AG08395 (cell line): Measurements from ENCODE around the gene CHRNB2.
A peak's percentile ranks its signal among the peaks of the same experiment; 100 is the strongest.
"Not testable (repeated sequence)": the region's sequence is repeated elsewhere in the genome, so short reads cannot be mapped to it uniquely, and the experiment has no call there.

Experiments used
- DNase-seq: peaks from one replicate; pipeline ENCODE4 v3.0.0; 2012; ENCODE audit warnings: mixed read lengths, low spot score

Gene CHRNB2, protein sequence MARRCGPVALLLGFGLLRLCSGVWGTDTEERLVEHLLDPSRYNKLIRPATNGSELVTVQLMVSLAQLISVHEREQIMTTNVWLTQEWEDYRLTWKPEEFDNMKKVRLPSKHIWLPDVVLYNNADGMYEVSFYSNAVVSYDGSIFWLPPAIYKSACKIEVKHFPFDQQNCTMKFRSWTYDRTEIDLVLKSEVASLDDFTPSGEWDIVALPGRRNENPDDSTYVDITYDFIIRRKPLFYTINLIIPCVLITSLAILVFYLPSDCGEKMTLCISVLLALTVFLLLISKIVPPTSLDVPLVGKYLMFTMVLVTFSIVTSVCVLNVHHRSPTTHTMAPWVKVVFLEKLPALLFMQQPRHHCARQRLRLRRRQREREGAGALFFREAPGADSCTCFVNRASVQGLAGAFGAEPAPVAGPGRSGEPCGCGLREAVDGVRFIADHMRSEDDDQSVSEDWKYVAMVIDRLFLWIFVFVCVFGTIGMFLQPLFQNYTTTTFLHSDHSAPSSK

DNA sequence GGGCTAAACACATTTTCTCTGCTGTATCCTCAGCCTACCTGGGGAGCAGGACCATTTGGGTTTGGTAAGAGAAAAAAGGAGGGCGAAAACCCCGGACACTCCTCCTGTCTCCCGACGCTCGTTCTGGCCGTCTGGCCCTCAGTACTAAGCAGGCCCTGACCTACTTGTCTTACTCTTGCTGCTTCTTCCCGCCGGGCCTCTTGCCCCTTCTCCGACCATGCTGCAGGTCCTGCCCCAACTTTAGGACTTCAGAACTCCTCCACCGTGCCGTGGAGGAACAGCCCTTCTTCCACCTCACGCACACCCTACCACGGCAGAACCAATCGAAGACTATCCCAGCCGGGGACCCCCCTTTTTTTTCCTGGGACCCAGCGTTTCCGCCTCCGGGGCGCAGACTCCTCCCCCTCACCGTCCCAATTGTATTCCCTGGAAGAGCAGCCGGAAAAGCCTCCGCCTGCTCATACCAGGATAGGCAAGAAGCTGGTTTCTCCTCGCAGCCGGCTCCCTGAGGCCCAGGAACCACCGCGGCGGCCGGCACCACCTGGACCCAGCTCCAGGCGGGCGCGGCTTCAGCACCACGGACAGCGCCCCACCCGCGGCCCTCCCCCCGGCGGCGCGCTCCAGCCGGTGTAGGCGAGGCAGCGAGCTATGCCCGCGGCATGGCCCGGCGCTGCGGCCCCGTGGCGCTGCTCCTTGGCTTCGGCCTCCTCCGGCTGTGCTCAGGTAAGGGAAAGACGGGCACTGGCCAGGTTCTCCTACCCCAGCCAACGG, at the start of gene CHRNB2:
TSS of gene CHRNB2 (plus strand) at position 393 of the 771 bp plus-strand sequence. CDS start at position 660, 267 bp downstream.
- DNase-seq = peak; percentile 86

GRCh38 chr1:154519591-154519991, 48.0 kb upstream of the CHRNB2 start:
- no peak for DNase-seq

DNA sequence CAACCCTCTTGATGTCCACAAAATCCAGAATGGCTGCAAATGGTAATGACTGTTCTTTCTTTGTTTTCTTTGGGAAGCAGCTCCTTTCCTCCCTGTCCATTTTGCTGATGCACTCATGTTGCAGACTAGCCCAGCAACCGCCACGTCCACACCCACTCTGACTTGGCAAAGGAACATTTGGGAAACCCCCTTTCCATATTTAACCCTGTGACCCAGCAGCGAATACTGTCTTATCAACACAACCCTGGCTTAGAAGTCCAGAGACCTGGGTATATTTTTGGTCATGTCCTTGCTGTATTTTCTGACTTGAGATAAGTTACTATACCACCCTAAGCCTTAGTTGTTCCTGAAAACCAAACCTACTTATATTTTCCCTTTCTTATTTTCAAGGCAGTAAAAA, 47.2 kb upstream of the CHRNB2 start:
- no peak for DNase-seq

DNA sequence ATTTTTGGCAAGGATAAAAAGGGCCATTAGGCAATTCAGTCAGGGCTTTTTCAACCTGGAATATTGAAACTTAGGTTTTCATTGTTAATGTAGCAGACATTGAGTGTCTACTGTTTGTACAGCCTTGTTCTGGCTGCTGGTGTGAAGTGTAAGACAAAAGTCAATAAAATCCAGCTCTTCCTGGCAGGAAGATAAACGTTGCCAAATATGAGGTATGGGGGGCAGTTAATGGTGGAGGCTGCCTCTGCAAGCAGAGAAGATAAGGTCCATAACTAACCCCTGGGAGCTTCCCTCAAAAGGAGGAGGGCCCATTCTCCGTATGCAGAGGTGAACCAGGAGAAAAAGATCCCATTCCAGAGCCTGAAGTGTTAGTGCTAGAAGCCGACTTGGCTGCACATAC, 45.9 kb upstream of the CHRNB2 start:
- DNase-seq = no peak

GRCh38 chr1:154524881-154525280, 42.7 kb upstream of the CHRNB2 start:
- no peak for DNase-seq

- no peak for DNase-seq
These were observed 40.4 kb upstream of the CHRNB2 start for GRCh38 chr1:154527192-154527591.

GRCh38 chr1:154529308-154529707, 38.3 kb upstream of the CHRNB2 start:
- DNase-seq = no peak

- DNase-seq = not testable (repeated sequence)
These were observed 35.6 kb upstream of the CHRNB2 start for GRCh38 chr1:154531950-154532349.

DNA sequence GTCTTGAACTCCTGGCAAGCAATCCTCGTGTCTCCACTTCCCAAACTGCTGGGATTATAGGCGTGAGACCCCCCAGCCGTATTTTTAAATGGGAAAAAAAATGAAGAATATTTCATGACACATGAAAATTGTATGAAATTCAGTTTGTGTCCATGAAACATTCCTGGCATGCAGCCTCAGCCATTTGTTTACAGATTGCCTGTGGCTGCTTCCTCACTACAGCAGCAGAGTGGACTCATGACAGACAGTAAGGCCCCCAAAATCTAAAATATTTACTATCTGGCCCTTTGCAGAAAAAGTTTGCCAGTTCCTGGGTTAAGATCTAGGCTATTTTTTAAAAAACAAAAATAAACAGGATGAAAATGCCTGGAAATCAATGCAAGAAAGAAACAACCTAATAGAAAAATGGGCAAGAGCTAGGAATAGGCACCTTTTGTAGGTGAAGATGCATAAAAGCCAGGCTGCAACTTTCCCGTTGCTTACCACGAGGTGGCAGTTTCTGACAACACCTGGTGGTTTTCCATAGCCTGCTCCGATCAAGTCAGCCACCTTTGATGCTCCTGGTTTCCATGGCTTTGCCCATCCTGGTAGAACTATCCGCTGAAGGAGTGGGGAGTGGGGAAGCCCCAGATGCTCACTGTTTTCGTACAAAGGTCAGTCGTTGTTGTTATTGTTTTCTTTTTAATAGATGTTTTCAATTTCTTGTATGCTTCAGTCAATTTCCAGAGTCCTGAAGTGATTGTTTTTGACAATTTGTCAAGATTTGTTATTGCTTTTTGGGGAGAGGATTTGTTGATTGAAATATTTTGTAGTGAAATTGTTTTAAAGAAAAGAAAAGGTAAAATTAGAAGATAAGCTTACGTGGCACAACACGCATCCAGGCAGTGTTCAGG, 33.4 kb upstream of the CHRNB2 start:
- no peak for DNase-seq

- peak; percentile 42 for DNase-seq
These were observed 31.0 kb upstream of the CHRNB2 start for GRCh38 chr1:154536570-154536969.

GRCh38 chr1:154539486-154540483, 27.8 kb upstream of the CHRNB2 start:
- DNase-seq = no peak

GRCh38 chr1:154541231-154541630, 26.3 kb upstream of the CHRNB2 start:
- DNase-seq = no peak

- DNase-seq = peak; percentile 86
These were observed 21.1 kb upstream of the CHRNB2 start for GRCh38 chr1:154546264-154547063.

DNA sequence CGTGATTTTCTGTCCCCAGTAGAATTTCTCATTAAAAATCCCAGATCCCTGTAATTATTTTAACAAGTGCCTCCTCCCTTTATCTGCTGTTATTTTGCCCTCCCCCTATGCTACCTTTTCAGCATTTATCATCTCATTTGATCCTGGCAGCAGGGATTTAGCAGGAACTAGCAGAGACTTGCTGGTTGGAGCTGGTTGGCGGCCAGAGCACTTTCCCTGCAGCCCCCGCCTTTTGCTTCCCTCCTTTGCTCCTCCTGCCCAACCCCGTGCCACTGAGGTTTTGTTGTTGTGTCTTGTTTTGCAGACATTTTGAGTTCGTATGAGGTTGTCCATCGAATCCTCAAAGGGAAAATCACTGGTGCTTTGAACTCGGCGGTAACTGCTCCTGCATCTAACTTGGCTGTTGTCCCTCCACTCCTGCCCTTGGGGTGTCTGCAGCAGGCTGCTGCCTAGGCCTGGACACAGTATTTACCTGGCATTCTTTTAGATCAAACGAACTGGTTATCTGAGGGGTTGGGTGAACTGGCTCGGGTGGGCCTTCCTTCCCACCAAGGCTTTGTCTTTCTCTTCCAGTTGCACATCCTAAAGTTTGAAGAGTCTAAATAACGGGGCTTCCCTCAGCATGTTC, 20.4 kb upstream of the CHRNB2 start:
- DNase-seq = no peak

GRCh38 chr1:154548028-154548427, 19.6 kb upstream of the CHRNB2 start:
- DNase-seq = no peak

- no peak for DNase-seq
These were observed 18.3 kb upstream of the CHRNB2 start for GRCh38 chr1:154549202-154549770.

- DNase-seq = no peak
These were observed 17.5 kb upstream of the CHRNB2 start for GRCh38 chr1:154550070-154550469.

DNA sequence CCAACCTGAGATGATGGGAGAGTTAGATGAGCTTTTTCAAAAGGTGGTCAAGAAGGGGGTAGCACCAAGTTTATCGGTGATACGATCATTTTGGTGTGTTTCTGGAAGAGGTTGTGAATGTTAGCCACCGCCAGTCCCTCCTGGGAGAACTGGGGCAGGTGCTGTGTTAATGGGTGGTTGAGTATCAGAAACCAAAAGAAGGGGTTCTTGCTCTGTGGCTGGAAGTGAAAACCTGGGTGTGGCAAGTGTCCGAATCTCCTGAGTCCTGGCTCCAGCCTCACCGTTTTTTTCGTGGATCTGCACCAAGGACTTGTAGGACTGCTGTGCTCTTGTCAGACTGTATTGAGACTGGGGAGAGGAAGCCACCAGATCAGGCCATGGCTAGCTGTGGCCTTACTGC, 16.9 kb upstream of the CHRNB2 start:
- no peak for DNase-seq

- no peak for DNase-seq
These were observed 16.1 kb upstream of the CHRNB2 start for GRCh38 chr1:154551474-154551873.
